Osteoblast (primary cell): ENCODE results near the gene RBM4. TPM values are rescaled to one million over a fixed set of nuclear protein-coding genes. Genes with fewer than 3 reads are reported as not detected.

Experiments used
- DNase-seq: peaks from one replicate; pipeline ENCODE4 v3.0.0; 2011; ENCODE audit warnings: low spot score, mixed read lengths; ENCODE audit not compliant: insufficient read length; ENCODE audit errors: missing footprints
- H2AFZ ChIP-seq: 2 replicates; pipeline ENCODE4 v1.6.0; 2011; ENCODE audit warnings: mild to moderate bottlenecking, low read length
- H3K27ac ChIP-seq: 2 replicates; pipeline ENCODE4 v1.5.1; 2011; ENCODE audit warnings: mild to moderate bottlenecking, low read depth, low read length, moderate library complexity
- H3K27me3 ChIP-seq: 2 replicates; pipeline ENCODE4 v1.6.0; 2012; ENCODE audit warnings: mild to moderate bottlenecking, control low read depth, inconsistent platforms, low read length, moderate library complexity; ENCODE audit not compliant: insufficient read depth
- H3K36me3 ChIP-seq: 2 replicates; pipeline ENCODE4 v1.5.1; 2011; ENCODE audit warnings: mild to moderate bottlenecking, low read length, control low read depth, moderate library complexity; ENCODE audit not compliant: insufficient read depth
- H3K4me1 ChIP-seq: 2 replicates; pipeline ENCODE4 v1.5.1; 2011; ENCODE audit warnings: mild to moderate bottlenecking, low read length, control low read depth, moderate library complexity; ENCODE audit not compliant: insufficient read depth
- H3K4me2 ChIP-seq: 2 replicates; pipeline ENCODE4 v1.6.0; 2011; ENCODE audit warnings: mild to moderate bottlenecking, low read length; ENCODE audit not compliant: insufficient read depth
- H3K4me3 ChIP-seq: fragments of 200-600 bp; sonication (generic); 3 replicates; pipeline ENCODE4 v1.5.1; 2012; ENCODE audit warnings: mild to moderate bottlenecking, low read length, inconsistent platforms; ENCODE audit not compliant: insufficient read depth
- H3K79me2 ChIP-seq: 2 replicates; pipeline ENCODE4 v1.6.0; 2012; ENCODE audit warnings: mild to moderate bottlenecking, low read length, control low read depth, inconsistent platforms; ENCODE audit not compliant: insufficient read depth
- H3K9me3 ChIP-seq: 2 replicates; pipeline ENCODE4 v1.5.1; 2011; ENCODE audit warnings: low read depth, low read length, control low read depth
- H4K20me1 ChIP-seq: 2 replicates; pipeline ENCODE4 v1.6.0; 2012; ENCODE audit warnings: mild to moderate bottlenecking, low read length, control low read depth; ENCODE audit not compliant: insufficient read depth
- CTCF ChIP-seq: IDR thresholded peaks from 2 replicates; pipeline ENCODE4 v1.5.1; 2011; ENCODE audit warnings: mild to moderate bottlenecking, low read depth, low read length, moderate library complexity; ENCODE audit errors: extremely low read depth
- total RNA-seq: library from RNA; depleted of rRNA; stranded (reverse); fragments of >200 nt; gene quantifications from 2 replicates; pipeline ENCODE4 v1.2.3, GENCODE V29; 2012

RBM4 gene
- total RNA-seq, 1 donor = 84.0 TPM

DNA sequence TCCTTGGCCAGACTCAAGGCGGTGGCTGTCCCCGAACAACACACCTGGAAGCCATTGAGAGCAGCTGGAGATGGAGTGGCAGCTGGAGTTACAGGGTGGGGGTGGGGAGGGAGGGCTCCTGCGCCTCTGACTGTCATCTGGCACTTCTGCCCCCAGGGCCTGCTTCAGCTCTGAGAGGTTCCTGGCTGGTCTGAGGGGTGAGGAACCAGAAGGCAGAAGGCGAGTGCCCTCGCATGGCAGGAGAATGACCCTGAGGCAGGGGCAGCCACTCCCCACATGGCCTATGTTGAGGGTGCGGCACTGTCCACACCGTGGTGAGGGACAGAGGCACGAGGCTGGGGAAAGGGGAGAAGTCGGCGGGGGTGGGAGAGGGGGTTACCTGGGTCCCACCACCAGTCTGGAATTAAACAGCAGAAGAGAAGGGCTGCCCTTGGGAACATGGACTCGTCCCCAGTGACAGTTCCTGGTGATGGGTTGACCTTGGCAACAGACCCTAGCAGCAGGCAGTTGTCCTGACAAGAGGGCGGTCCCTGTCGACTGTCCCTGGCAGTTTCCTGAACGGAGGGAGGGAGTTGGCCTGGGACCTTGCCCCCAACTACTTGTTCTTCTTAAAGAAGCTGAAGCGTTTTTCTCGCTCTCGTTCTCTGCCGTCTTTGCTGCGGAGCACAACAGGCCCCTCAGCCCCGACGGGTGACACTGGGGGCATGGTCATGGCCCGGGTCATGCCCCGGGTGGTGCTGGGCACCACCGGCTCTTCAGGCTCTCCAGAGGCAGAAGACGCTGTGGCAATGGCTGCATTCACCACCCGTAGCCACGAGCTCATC is 47.0 kb downstream of the RBM4 start:
- no peaks in the 10 kb centered on the region for H4K20me1 ChIP-seq
- no peaks in the 10 kb centered on the region for H3K79me2 ChIP-seq
- no peaks in the 10 kb centered on the region for H3K36me3 ChIP-seq
- no peaks in the 10 kb centered on the region for H3K4me1 ChIP-seq
- no peaks in the 10 kb centered on the region for H3K9me3 ChIP-seq
- H3K4me2 ChIP-seq = no peak overlapping the region
- no peak for TF ChIP-seq CTCF
- H3K4me3 ChIP-seq = no peak overlapping the region
- H2AFZ ChIP-seq = no peak overlapping the region
- DNase-seq = peak; percentile 55
- peaks cover 5% of the 10 kb centered on the region for H3K27me3 ChIP-seq
- H3K27ac ChIP-seq = no peak overlapping the region

GRCh38 chr11:66686100-66686785 is 47.7 kb downstream of the RBM4 start:
- Histone ChIP-seq H3K27ac (no peak overlapping the region), H2AFZ (no peak overlapping the region), H3K79me2 (no peaks in the 10 kb centered on the region), H3K4me1 (no peaks in the 10 kb centered on the region), H4K20me1 (no peaks in the 10 kb centered on the region), H3K4me2 (no peak overlapping the region), H3K27me3 (peaks cover 5% of the 10 kb centered on the region), H3K4me3 (no peak overlapping the region), H3K36me3 (no peaks in the 10 kb centered on the region), H3K9me3 (no peaks in the 10 kb centered on the region)
- no peak for TF ChIP-seq CTCF
- peak; percentile 36 for DNase-seq

DNA sequence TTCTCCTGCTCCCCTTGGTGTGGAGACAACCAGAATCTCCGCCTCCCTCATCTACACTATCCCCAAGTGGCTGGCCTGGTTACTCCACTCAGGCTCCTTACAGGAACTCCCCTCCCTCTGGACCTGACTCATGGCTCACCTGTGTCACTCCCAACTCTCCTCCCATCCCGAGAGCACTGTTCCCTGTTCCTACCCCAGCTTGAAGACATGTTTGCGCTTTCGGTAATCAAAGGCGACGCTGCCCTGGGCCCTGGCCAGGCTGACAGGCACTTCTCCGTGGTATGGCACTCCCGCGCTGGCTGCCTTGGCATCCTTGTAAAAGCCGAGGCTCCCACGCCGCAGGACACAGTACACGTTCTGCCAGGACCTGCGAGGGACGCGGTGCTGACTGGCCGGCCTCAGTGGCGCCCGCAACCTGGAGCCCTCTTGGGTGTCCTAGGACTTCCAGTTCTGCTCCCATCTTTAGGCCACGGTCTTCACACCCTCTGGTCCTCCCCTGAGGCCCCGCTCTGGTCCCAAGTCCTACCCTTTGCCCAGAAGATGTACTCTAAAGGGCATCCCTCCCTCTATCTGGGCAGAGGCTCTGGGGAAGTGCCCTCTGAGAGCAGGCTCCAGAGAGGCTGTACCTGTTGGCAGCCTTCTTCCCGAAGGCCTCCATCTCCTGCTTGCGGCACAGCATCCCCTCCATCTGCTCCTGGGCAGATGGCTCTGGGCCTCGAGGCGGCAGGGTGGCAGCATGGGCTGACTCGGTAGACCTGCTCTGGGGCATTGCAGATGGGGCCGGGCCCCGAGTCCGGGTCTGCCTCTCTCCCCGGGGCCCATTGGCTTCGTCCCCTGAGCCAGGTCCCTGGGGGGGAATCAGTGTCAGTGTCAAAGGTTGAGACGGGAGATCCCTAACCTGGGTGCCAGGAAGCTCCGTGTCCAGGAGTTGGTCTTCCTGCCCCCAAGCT is 48.6 kb downstream of the RBM4 start:
- peak; percentile 69 for DNase-seq
- Histone ChIP-seq H3K9me3 (no peaks in the 10 kb centered on the region), H3K4me3 (no peak overlapping the region), H3K4me2 (no peak overlapping the region), H3K27me3 (peaks cover 5% of the 10 kb centered on the region), H3K79me2 (no peaks in the 10 kb centered on the region), H3K27ac (no peak overlapping the region), H3K4me1 (no peaks in the 10 kb centered on the region), H4K20me1 (no peaks in the 10 kb centered on the region), H2AFZ (no peak overlapping the region), H3K36me3 (no peaks in the 10 kb centered on the region)
- no peak for TF ChIP-seq CTCF
